AG09319 (cell line): ENCODE measurements around the gene RIC3.

Experiments
- DNase-seq: peaks from one replicate; pipeline ENCODE4 v3.0.0-alpha.2; 2010; ENCODE audit warnings: low read depth; ENCODE audit errors: extremely low read depth
- TF ChIP-seq, protein P1 (sequence below): IDR thresholded peaks from 2 replicates; pipeline ENCODE4 v1.5.1; 2011; ENCODE audit warnings: low read depth, mild to moderate bottlenecking, inconsistent platforms, low read length, moderate library complexity

The RIC3 gene

DNA sequence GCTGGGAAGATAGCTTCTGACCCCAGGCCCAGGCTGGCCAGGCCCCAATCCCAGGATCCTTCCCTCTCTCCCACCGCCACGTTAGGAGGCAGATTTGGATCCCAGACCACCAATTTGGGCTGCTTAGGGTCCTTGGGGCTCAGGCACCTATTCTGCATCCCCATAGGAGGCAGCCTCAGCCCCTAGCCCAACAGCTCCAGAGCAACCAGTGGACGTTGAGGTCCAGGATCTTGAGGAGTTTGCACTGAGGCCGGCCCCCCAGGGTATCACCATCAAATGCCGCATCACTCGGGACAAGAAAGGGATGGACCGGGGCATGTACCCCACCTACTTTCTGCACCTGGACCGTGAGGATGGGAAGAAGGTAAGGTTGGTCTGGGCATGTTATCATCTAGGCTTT, 71.8 kb downstream of the RIC3 start:
- TF ChIP-seq, protein P1, sequence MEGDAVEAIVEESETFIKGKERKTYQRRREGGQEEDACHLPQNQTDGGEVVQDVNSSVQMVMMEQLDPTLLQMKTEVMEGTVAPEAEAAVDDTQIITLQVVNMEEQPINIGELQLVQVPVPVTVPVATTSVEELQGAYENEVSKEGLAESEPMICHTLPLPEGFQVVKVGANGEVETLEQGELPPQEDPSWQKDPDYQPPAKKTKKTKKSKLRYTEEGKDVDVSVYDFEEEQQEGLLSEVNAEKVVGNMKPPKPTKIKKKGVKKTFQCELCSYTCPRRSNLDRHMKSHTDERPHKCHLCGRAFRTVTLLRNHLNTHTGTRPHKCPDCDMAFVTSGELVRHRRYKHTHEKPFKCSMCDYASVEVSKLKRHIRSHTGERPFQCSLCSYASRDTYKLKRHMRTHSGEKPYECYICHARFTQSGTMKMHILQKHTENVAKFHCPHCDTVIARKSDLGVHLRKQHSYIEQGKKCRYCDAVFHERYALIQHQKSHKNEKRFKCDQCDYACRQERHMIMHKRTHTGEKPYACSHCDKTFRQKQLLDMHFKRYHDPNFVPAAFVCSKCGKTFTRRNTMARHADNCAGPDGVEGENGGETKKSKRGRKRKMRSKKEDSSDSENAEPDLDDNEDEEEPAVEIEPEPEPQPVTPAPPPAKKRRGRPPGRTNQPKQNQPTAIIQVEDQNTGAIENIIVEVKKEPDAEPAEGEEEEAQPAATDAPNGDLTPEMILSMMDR: no peak
- DNase-seq: no peak

DNA sequence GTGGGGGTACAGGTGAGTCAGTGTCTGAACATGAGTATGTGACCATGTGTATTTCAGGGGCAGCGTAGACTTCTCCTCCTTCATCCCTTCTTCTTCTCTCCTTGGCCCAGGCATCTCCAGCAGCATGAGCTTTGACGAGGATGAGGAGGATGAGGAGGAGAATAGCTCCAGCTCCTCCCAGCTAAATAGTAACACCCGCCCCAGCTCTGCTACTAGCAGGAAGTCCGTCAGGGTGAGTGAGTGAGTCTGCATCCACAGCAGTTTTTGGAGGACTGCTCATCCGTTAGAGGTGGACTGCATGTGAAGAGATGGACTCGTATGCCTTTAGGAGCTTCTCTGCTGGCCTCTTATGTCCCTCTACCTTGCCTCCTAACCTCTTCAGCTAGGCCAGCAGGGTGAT, 72.2 kb downstream of the RIC3 start:
- TF ChIP-seq, protein P1: no peak

DNA sequence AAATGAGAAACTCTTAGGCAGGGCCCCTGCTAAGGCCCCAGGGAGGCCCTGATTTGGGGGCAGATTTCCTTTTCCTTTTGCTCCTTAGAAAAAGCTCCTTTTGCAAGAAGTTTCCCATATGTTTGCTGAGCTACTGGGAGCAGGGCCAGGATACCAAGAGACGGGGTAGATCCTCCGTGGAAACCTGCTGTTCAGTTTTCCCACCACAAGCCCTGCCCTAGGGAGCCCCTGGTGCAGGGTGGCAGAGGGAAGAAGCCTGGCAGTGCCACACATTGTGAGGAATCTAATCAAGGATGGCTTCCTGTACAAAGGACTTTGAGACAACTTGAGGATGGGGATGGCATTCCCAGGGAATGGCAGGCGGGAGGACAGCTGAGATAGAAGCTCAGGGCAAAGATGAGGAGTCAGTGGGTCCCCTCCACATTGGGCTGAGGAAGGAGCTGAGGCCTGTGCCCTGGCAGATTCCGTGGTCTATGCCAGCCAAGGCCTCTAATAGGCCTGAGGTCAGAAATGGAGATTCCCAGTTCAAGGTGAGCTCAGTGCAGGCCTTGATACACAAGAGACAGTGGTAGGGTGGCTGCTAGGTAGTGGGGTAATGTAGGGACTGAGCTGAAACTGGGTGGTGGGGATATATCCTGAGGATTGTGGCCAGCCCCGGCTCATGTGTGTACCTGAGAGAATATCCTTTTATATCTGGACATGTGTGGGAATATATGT, 72.9 kb downstream of the RIC3 start:
- TF ChIP-seq, protein P1: no peak
- DNase-seq: no peak

More for the DNA sequence above, 72.2 kb downstream of the RIC3 start:
- no peak for DNase-seq

DNA sequence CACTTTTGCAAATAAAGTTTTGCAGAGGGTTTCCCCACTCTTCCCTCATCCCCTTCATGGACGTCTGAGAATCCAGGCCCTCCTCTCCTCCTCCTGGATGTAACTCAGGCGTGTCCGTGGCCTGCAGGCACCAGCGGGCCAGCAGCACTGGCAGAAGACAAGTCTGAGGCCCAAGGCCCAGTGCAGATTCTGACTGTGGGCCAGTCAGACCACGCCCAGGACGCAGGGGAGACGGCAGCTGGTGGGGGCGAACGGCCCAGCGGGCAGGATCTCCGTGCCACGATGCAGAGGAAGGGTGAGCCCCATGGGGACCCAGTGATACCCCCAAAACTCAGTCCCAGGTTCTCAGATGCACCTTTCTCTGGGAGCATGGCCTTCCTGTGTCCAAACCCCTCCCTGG, 73.5 kb downstream of the RIC3 start:
- DNase-seq: no peak
- TF ChIP-seq, protein P1: no peak

DNA sequence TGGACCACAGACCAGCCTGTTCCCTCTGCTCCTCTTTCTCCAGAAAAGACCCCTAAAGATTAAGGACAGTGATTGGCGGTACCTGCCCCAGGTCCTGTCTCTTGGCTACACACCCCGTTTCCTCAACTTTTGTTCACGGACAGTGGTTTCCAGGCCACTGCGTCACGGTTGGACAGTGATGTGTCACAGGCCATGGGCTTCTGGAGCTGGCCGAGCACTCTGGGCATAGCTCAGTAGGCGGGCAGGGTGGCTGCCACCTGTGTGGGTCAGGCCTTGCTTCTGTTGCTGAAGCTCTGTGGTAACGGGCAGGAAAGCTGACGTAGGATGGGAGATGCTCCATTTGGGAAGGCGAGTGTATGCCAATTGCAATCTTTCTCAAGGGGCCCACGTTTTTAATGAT, 74.2 kb downstream of the RIC3 start:
- TF ChIP-seq, protein P1: no peak
- DNase-seq: no peak

DNA sequence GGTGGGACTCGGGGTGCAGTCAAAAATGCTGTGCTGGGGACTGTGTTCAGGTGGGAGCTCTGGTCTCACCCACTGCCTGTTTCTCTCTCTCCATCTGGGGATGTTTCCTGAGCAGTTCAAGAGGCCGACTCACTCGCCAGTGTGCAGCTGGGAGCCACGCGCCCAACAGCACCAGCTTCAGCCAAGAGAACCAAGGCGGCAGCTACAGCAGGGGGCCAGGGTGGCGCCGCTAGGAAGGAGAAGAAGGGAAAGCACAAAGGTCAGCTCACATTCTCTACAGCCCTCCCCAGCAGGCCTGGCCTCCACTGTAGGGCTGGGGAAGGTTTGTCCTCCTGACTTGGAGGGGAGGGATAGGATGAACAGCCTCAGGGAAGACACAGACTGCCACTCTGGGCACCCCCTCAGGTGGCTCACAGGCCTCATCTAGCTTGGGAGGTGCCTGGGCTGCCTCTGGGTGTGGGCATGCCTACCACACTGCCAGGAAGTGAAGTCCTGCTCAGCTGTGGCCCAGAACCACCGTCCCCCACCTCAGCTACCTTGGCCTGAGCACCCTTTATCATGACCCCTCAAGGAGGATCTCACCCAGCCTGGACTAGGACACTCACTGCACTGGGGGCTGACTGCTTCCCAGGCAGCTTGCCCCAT, 74.8 kb downstream of the RIC3 start:
- no peak for DNase-seq
- TF ChIP-seq, protein P1: no peak

DNA sequence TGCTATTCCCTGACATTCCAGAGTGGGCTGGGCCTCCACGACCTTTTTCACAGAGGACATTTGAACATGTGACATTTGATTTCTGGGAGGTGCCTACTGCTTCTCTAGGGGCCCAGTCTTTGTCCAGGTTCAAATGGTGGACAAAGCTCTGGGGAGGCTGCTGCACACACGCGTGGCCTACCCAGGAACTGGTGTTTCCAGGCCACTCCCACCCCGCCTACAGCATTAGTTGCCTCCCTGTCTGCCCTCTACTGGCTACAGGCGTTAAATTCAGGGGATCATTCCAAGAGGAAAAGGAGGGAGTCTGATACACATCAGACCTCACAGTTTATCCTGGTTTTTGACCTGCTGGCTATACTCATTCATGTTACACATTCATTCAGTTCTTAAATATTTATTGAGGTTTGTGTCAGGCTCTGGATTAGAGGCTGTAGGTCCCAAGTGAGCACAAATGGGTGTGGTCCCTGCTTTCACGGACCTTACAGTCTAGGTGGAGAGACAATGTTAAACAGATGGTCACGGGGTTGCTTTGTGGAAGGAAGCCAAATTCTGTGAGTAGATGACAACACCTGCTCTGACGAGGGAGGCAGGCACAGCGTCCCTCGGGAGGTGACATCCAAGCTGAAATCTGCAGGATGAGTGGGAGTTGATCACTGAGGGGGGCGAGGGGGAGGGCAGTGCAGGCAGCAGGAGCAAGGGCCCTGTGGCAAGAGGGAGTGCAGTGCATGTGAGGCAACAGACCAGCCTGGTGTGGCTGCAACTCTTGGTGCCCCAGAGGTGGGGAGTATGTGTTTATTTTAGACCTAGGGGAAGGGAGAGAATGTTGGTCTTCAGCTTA, 76.0 kb downstream of the RIC3 start:
- DNase-seq: peak; percentile 25
- TF ChIP-seq, protein P1: peak; percentile 81
